Gastroesophageal sphincter (tissue), 3 donors: Measurements from ENCODE around the gene DCBLD2.
"Not testable (repeated sequence)": the region's sequence is repeated elsewhere in the genome, so short reads cannot be mapped to it uniquely, and the experiment has no call there.

Source experiments
- CTCF ChIP-seq, 4 experiments: fragments of 200-600 bp in 2 of 4; fragments of 450-650 bp in 2 of 4; sonication (generic) in 1 of 4; IDR thresholded peaks; one replicate each; pipeline ENCODE4 v1.5.1; 2017 to 2019; ENCODE audit warnings: antibody characterized with exemption in 4 of 4, mild to moderate bottlenecking in 2 of 4, moderate library complexity in 2 of 4
- EP300 ChIP-seq: sonication (generic); formaldehyde crosslinking; IDR thresholded peaks from one replicate; pipeline ENCODE4 v1.6.1; 2017; ENCODE audit warnings: antibody characterized with exemption, mild to moderate bottlenecking
- POLR2A ChIP-seq, 2 donors: fragments of 450-650 bp; IDR thresholded peaks; one replicate each; pipeline ENCODE4 v1.6.1; 2017; ENCODE audit warnings: antibody characterized with exemption in 2 of 2, mild to moderate bottlenecking in 2 of 2, moderate library complexity in 1 of 2
- POLR2AphosphoS5 ChIP-seq: sonication (generic); formaldehyde crosslinking; IDR thresholded peaks from one replicate; pipeline ENCODE4 v1.6.1; 2017; ENCODE audit warnings: antibody characterized with exemption

GRCh38 chr3:98857258-98857657 lies 44.2 kb downstream of the DCBLD2 start:
- not testable (repeated sequence) for TF ChIP-seq CTCF (IDR thresholded peaks at IDR 0.05); EP300; POLR2AphosphoS5; POLR2A (IDR thresholded peaks at IDR 0.05)
